GM11168 (cell line): ENCODE measurements around the gene SLC9A4.

Experiments used
- in situ Hi-C: fragments of 300-500 bp; cut with MboI; formaldehyde crosslinking; loops from one replicate; pipeline ENCODE4 v1.12.0; 2022; ENCODE audit warnings: low sequenced_read_pairs; ENCODE audit not compliant: unreplicated experiment

The SLC9A4 gene

GRCh38 chr2:102473020-102473419 lies at the start of gene SLC9A4:
SLC9A4 (plus strand) TSS chr2:102473226; CDS start chr2:102473760, 534 bp downstream.
- in situ Hi-C loops: no loop called here

GRCh38 chr2:102423368-102423767 lies 49.7 kb upstream of the SLC9A4 start:
- in situ Hi-C loops: no loop called here

- in situ Hi-C loops: no loop called here
Measured at GRCh38 chr2:102424754-102425153, 48.3 kb upstream of the SLC9A4 start.

GRCh38 chr2:102425441-102426132 lies 47.4 kb upstream of the SLC9A4 start:
- in situ Hi-C loops: no loop called here

GRCh38 chr2:102427249-102427648 lies 45.8 kb upstream of the SLC9A4 start:
- in situ Hi-C loops: no loop called here

- in situ Hi-C loops: no loop called here
Measured at GRCh38 chr2:102428573-102428972, 44.5 kb upstream of the SLC9A4 start.

GRCh38 chr2:102432386-102432785 lies 40.6 kb upstream of the SLC9A4 start:
- in situ Hi-C loops: no loop called here

GRCh38 chr2:102433973-102434654 lies 38.9 kb upstream of the SLC9A4 start:
- in situ Hi-C loops: no loop called here

- in situ Hi-C loops: loop anchor here (5.0 kb wide), 1 partner anchor 73 kb away; no protein-coding TSS in a partner anchor
Measured at GRCh38 chr2:102434655-102435381, 38.2 kb upstream of the SLC9A4 start.

- in situ Hi-C loops: loop anchor here (5.0 kb wide), 1 partner anchor 73 kb away; no protein-coding TSS in a partner anchor
Measured at GRCh38 chr2:102435741-102436140, 37.3 kb upstream of the SLC9A4 start.

GRCh38 chr2:102436323-102436722 lies 36.7 kb upstream of the SLC9A4 start:
- in situ Hi-C loops: loop anchor here (5.0 kb wide), 1 partner anchor 74 kb away; no protein-coding TSS in a partner anchor

- in situ Hi-C loops: loop anchor here (5.0 kb wide), 1 partner anchor 75 kb away; no protein-coding TSS in a partner anchor
Measured at GRCh38 chr2:102437122-102437521, 35.9 kb upstream of the SLC9A4 start.

- in situ Hi-C loops: loop anchor here (5.0 kb wide), 1 partner anchor 76 kb away; no protein-coding TSS in a partner anchor
Measured at GRCh38 chr2:102438111-102438510, 34.9 kb upstream of the SLC9A4 start.

GRCh38 chr2:102438578-102438977 lies 34.4 kb upstream of the SLC9A4 start:
- in situ Hi-C loops: loop anchor here (5.0 kb wide), 1 partner anchor 76 kb away; no protein-coding TSS in a partner anchor

GRCh38 chr2:102439065-102439695 lies 33.8 kb upstream of the SLC9A4 start:
- in situ Hi-C loops: loop anchor here (5.0 kb wide), 1 partner anchor 77 kb away; no protein-coding TSS in a partner anchor

GRCh38 chr2:102442967-102443828 lies 29.8 kb upstream of the SLC9A4 start:
- in situ Hi-C loops: loop anchor here (10.0 kb wide), 2 partner anchors 188 to 418 kb away; no protein-coding TSS in a partner anchor

- in situ Hi-C loops: loop anchor here (10.0 kb wide), 2 partner anchors 189 to 419 kb away; no protein-coding TSS in a partner anchor
Measured at GRCh38 chr2:102444233-102444632, 28.8 kb upstream of the SLC9A4 start.

- in situ Hi-C loops: loop anchor here (10.0 kb wide), 2 partner anchors 192 to 422 kb away; no protein-coding TSS in a partner anchor
Measured at GRCh38 chr2:102446936-102447335, 26.1 kb upstream of the SLC9A4 start.
